Kidney epithelial cell (primary cell): ENCODE data around the gene VPREB1. TPM values are rescaled to one million over a fixed set of nuclear protein-coding genes. Genes with fewer than 3 reads are reported as not detected.
"Not testable (repeated sequence)": the region's sequence is repeated elsewhere in the genome, so short reads cannot be mapped to it uniquely, and the experiment has no call there.

Source experiments
- DNase-seq: peaks from one replicate; pipeline ENCODE4 v3.0.0-alpha.2; 2010; ENCODE audit warnings: low read depth
- H3K27me3 ChIP-seq: 2 replicates; pipeline ENCODE4 v1.6.0; 2011; ENCODE audit warnings: low read length; ENCODE audit not compliant: control insufficient read depth, insufficient read depth
- H3K36me3 ChIP-seq: 2 replicates; pipeline ENCODE4 v1.5.1; 2011; ENCODE audit warnings: low read length; ENCODE audit not compliant: control insufficient read depth, insufficient read depth
- H3K4me3 ChIP-seq: 2 replicates; pipeline ENCODE4 v1.5.1; 2011; ENCODE audit warnings: low read depth, mild to moderate bottlenecking, control low read depth, low read length
- total RNA-seq: library from RNA; depleted of rRNA; stranded (reverse); fragments of >200 nt; gene quantifications from 2 replicates; pipeline ENCODE4 v1.2.3, GENCODE V29; 2015

Gene VPREB1
- total RNA-seq, 1 donor from 2014 or later = not detected

DNA sequence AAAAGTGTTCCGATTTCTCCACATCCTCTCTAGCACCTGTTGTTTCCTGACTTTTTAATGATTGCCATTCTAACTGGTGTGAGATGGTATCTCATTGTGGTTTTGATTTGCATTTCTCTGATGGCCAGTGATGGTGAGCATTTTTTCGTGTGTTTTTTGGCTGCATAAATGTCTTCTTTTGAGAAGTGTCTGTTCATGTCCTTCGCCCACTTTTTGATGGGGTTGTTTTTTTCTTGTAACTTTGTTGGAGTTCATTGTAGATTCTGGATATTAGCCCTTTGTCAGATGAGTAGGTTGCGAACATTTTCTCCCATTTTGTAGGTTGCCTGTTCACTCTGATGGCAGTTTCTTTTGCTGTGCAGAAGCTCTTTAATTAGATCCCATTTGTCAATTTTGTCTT lies 32.8 kb downstream of the VPREB1 start:
- H3K27me3 ChIP-seq, H3K36me3 ChIP-seq, DNase-seq, H3K4me3 ChIP-seq: not testable (repeated sequence)

GRCh38 chr22:22284962-22285756 lies 40.6 kb downstream of the VPREB1 start:
- DNase-seq = not testable (repeated sequence)

GRCh38 chr22:22286390-22287105 lies 42.0 kb downstream of the VPREB1 start:
- not testable (repeated sequence) for H3K27me3 ChIP-seq, H3K36me3 ChIP-seq, DNase-seq, H3K4me3 ChIP-seq

More at GRCh38 chr22:22284962-22285756, 40.6 kb downstream of the VPREB1 start:
- H3K4me3 ChIP-seq, H3K36me3 ChIP-seq, H3K27me3 ChIP-seq: not testable (repeated sequence)

DNA sequence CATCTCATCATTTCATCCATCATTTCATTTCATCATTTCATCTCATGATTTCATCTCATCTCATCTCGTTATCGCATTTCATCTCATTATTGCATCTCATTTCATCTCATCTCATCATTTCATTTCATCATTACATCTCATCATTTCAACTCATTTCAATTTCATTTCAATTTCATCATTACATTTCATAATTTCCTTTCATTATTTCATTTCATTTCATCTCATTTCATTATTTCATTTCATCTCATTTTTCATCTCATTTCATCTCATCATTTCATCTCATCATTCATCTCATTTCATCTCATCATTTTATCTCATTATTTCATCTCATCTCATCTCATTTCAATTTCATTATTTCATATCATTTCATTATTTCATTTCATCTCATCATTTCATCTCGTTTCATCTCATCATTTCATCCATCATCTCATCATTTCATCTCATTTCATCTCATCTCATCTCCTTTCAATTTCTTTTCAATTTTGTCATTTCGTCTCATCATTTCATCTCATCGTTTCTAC lies 42.6 kb downstream of the VPREB1 start:
- H3K36me3 ChIP-seq, DNase-seq, H3K4me3 ChIP-seq, H3K27me3 ChIP-seq: not testable (repeated sequence)

GRCh38 chr22:22289666-22290065 lies 45.1 kb downstream of the VPREB1 start:
- DNase-seq, H3K36me3 ChIP-seq, H3K27me3 ChIP-seq, H3K4me3 ChIP-seq: not testable (repeated sequence)

- H3K4me3 ChIP-seq, DNase-seq, H3K27me3 ChIP-seq, H3K36me3 ChIP-seq: not testable (repeated sequence)
Observed at GRCh38 chr22:22291129-22291806, 46.7 kb downstream of the VPREB1 start.

DNA sequence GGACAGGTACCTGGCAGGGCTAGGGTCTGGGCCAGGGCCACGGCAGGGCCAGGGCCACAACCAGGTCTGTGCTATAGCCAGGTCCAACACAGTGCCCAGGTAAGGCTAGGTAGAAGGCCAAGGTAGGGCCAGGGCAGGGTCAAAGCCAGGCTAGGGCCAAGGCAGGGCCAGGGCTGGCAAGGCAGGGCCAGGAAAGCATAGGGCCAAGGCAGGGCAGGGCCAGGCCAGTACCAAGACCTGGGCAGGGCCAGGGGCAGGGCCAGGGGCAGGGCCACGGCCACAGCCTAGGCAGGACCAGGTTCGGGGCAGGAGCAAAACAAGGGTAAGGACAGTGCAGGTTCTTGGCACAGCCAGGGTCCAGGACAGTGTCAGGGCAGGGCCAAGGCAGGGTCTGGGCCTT lies 48.1 kb downstream of the VPREB1 start:
- H3K4me3 ChIP-seq = not testable (repeated sequence)

DNA sequence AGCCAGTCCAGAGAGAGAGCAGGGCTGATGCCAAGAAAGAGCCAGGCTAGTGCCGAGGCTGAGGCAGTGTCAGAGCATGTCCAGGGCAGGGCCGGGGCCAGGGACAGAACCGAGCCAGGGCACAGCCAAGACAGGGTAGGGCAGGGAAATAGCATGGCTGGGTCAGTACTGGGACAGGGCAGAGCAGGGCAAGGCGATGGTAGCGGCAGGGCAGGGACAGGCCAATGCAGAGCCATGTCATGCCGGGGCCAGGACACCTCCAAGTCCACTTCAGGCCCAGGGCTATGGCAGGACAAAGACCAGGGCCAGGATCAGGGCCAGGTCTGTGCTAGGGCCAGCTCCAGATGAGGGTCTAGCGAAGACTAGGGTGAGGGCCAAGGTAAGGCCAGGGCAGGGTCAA lies 48.9 kb downstream of the VPREB1 start:
- DNase-seq, H3K27me3 ChIP-seq, H3K36me3 ChIP-seq, H3K4me3 ChIP-seq: not testable (repeated sequence)

More for the DNA sequence above, 48.1 kb downstream of the VPREB1 start:
- H3K27me3 ChIP-seq, H3K36me3 ChIP-seq, DNase-seq: not testable (repeated sequence)

DNA sequence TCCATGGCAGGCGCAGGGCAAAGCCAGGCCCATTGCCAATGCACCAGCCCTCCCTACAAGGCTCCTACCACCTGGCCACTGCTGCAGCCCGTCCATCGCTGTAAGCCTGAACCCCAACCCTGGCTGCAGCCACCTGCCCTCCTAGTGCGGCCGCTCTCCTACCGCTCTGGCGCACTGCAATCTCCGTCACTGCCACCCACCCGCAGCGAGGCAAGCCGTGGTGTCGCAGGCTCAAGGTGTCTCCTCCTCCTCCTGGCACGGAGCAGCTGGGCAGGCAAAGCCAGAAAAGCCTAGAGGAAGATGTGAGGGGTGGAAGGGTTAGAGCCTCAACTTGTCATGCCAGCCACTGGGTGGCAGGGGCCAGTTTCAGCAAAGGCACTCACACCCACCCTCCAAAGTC lies 50.1 kb downstream of the VPREB1 start:
- not testable (repeated sequence) for H3K36me3 ChIP-seq, H3K4me3 ChIP-seq, DNase-seq, H3K27me3 ChIP-seq
